Right atrium auricular region (tissue), 2 donors: ENCODE results near the gene COA8. TPM values are rescaled to one million over a fixed set of nuclear protein-coding genes. Genes with fewer than 3 reads are reported as not detected.

Source experiments
- DNase-seq: peaks from one replicate; pipeline ENCODE4 v3.0.0-alpha.2; 2019; ENCODE audit warnings: low spot score
- H3K27ac ChIP-seq, 2 donors: fragments of 200-600 bp; sonication (generic); 1 replicate in 1 of 2; 2 replicates in 1 of 2; pipeline ENCODE4 v1.5.1; 2016 to 2019
- H3K27me3 ChIP-seq, 2 donors: fragments of 200-600 bp; sonication (generic); one replicate each; pipeline versions ENCODE4 v1.5.1 to v1.6.0; 2017 to 2019
- H3K36me3 ChIP-seq: fragments of 200-600 bp; sonication (generic); one replicate; pipeline ENCODE4 v1.5.1; 2016
- H3K4me1 ChIP-seq, 2 donors: fragments of 200-600 bp; sonication (generic); one replicate each; pipeline versions ENCODE4 v1.5.1 to v1.6.0; 2017 to 2019
- H3K4me3 ChIP-seq, 2 donors: fragments of 200-600 bp; sonication (generic); 1 replicate in 1 of 2; 2 replicates in 1 of 2; pipeline ENCODE4 v1.5.1; 2017 to 2019; ENCODE audit warnings: mild to moderate bottlenecking in 1 of 2, moderate library complexity in 1 of 2
- H3K9me3 ChIP-seq, 2 donors: fragments of 200-600 bp; sonication (generic); one replicate each; pipeline ENCODE4 v1.5.1; 2019
- total RNA-seq, 2 donors: library from RNA; depleted of rRNA; stranded (reverse); fragments of >200 nt; gene quantifications; one replicate each; pipeline ENCODE4 v1.1.0, GENCODE V29; 2016
- TF ChIP-seq, protein P1 (sequence below), 2 donors: fragments of 200-600 bp; sonication (generic); IDR thresholded peaks; one replicate each; pipeline ENCODE4 v1.5.1; 2019; ENCODE audit warnings: antibody characterized with exemption in 2 of 2

Gene COA8
- total RNA-seq, 2 donors from 2014 or later: 21.3 to 53.2 TPM

DNA sequence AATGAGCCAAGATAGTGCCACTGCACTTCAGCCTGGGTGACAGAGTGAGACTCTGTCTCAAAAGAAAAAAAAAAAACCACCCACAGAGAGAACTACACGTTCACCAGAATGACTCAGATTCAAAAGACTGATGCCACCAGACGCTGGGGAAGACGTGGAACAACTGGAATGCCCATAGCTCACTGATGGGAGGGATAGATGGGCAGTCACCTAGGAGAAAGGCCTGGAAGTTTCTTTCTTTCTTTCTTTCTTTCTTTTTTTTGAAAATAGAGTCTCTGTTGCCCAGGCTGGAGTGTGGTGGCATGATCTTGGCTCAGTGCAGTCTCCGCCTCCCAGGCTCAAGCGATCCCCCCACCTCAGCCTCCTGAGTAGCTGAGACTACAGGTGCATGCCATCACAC is 56.3 kb downstream of the COA8 start:
- no peak overlapping the region for H3K4me3 ChIP-seq
- peaks cover 0 to 7% of the 10 kb centered on the region in 2 donors for H3K4me1 ChIP-seq
- no peaks in the 10 kb centered on the region for H3K27me3 ChIP-seq
- no peak overlapping the region for H3K27ac ChIP-seq
- DNase-seq: no peak
- H3K9me3 ChIP-seq: no peaks in the 10 kb centered on the region
- H3K36me3 ChIP-seq: no peaks in the 10 kb centered on the region
- TF ChIP-seq, protein P1, sequence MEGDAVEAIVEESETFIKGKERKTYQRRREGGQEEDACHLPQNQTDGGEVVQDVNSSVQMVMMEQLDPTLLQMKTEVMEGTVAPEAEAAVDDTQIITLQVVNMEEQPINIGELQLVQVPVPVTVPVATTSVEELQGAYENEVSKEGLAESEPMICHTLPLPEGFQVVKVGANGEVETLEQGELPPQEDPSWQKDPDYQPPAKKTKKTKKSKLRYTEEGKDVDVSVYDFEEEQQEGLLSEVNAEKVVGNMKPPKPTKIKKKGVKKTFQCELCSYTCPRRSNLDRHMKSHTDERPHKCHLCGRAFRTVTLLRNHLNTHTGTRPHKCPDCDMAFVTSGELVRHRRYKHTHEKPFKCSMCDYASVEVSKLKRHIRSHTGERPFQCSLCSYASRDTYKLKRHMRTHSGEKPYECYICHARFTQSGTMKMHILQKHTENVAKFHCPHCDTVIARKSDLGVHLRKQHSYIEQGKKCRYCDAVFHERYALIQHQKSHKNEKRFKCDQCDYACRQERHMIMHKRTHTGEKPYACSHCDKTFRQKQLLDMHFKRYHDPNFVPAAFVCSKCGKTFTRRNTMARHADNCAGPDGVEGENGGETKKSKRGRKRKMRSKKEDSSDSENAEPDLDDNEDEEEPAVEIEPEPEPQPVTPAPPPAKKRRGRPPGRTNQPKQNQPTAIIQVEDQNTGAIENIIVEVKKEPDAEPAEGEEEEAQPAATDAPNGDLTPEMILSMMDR (IDR thresholded peaks at IDR 0.05): no peak

DNA sequence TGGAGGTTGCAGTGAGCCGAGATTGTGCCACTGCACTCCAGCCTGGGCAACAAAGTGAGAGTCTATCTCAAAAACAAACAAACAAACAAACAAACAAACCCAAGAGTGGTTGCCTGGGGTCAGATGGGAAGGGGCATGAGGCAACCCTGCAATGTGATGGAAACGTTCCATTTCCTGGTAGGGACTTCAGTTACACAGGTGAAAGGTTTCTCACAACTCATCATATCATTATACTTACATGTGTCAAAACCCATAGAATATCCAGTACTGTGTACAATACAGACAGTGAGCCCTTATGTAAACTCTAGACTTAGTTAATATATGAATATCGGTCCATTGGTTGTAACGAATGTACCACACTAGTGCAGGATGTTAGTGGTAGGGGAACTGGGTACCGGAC is 59.1 kb downstream of the COA8 start:
- no peaks in the 10 kb centered on the region for H3K36me3 ChIP-seq
- H3K4me3 ChIP-seq: no peak overlapping the region
- TF ChIP-seq, protein P1 (IDR thresholded peaks at IDR 0.05): no peak
- no peaks in the 10 kb centered on the region for H3K27me3 ChIP-seq
- no peak overlapping the region for H3K27ac ChIP-seq
- peaks cover 0 to 22% of the 10 kb centered on the region in 2 donors for H3K4me1 ChIP-seq
- H3K9me3 ChIP-seq: no peaks in the 10 kb centered on the region
- DNase-seq: no peak

DNA sequence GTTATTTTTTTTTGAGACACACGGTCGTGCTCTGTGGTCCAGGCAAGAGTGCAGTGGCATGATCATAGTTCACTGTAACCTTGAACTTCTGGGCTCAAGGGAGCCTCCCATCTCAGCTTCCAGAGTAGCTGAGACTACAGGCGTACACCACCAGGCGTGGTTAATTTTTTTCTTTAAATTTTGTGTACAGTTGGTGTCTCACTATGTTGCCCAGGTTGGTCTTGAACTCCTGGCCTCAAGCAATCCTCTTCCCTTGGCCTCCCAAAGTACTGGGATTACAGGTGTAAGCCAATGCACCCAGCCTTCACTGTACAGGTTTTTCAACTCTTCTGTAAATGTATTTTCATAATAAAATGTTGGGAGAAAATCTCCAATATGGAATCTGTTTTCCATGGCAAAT is 60.5 kb downstream of the COA8 start:
- Histone ChIP-seq H3K4me1 (peaks cover 0 to 34% of the 10 kb centered on the region in 2 donors), H3K27ac (no peak overlapping the region), H3K27me3 (no peaks in the 10 kb centered on the region), H3K36me3 (no peaks in the 10 kb centered on the region), H3K4me3 (no peak overlapping the region), H3K9me3 (no peaks in the 10 kb centered on the region)
- no peak for DNase-seq
- TF ChIP-seq, protein P1 (IDR thresholded peaks at IDR 0.05): no peak

DNA sequence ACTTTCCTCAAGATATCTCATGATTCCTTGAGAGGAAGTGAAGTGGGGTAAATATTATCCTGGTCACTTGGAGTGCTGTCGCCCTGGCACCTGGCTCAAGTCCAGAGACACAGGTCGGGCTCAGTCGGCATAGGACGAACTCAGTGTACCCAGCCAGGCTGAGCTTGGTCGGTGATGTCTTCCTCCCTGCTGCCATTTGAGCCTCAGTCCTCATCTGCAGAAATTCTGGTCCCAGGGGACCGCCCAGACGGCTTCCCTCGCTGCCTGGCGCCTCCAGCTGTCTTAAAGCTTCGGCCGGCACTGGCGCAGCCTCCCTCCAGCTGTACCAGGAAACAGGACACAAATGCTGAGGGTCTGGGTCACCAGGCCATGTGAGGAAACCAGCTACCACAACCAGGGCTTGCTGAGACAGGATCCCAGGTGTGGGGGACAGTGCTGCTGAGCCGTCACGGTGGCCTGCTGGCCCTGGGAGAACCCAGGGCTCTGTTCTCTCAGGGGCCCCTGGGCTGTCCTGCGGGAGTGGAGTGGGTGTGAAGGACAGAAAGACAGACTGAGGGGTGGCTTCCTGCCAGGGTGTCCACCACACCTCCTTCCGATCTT is 61.2 kb downstream of the COA8 start:
- TF ChIP-seq, protein P1 (IDR thresholded peaks at IDR 0.05): no peak
- H3K4me1 ChIP-seq: peaks cover 0 to 38% of the 10 kb centered on the region in 2 donors
- no peaks in the 10 kb centered on the region for H3K27me3 ChIP-seq
- H3K27ac ChIP-seq: peak overlapping the region; percentile 63 to 73
- DNase-seq: no peak
- H3K4me3 ChIP-seq: no peak overlapping the region
- no peaks in the 10 kb centered on the region for H3K36me3 ChIP-seq
- no peaks in the 10 kb centered on the region for H3K9me3 ChIP-seq

DNA sequence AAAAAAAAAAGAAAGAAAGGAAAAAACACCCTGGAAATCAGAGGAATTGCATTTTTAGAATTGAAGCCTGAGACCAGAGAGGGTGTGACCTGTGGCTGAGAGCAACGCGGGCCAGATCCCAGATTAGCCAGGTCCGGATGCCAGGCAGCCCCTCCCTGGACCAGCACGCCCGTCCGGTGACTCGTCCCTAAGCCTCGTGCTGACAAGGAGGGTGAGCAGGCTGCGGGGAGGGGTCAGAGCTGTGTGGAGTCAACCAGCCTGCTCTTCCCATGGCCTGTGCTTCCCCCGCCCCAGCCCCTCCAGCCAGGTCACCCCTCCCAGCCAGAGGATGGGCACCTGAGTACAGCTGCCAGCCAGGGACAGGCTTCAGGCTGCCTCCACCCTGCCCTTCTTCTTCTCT is 62.1 kb downstream of the COA8 start:
- Histone ChIP-seq H3K36me3 (no peaks in the 10 kb centered on the region), H3K9me3 (no peaks in the 10 kb centered on the region), H3K4me3 (no peak overlapping the region), H3K27ac (peak overlapping the region; percentile 52 to 73), H3K27me3 (no peaks in the 10 kb centered on the region), H3K4me1 (peaks cover 0 to 38% of the 10 kb centered on the region in 2 donors)
- peak; percentile 89 for DNase-seq
- TF ChIP-seq, protein P1 (IDR thresholded peaks at IDR 0.05): no peak
